ENCODE measurements around the gene PCK1.

DNA sequence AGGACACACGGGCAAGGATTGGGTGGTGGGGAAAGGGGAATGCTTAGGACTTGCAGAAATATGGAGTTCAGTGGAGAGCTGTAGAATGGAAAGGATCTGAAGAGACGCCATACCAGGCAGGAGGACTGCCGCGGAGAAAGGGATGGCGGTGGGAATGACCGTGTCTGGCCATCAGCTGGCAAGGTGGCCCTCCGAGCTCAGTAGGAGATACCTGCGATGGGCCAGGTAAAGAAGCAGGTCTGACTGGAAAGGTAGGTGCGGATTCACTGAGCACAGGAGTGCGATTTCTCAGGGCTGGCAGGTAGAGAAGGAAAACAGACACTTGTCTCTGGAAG, 26.0 kb downstream of the PCK1 start:
- TF ChIP-seq CTCF (IDR thresholded peaks at IDR 0.05), result no peak
- TF ChIP-seq POLR2A (IDR thresholded peaks at IDR 0.05), result no peak
- TF ChIP-seq EP300 (IDR thresholded peaks at IDR 0.05), result no peak
- TF ChIP-seq POLR2AphosphoS5 (IDR thresholded peaks at IDR 0.05), result no peak

Measured in stomach (tissue), 4 donors.